HepG2 (cell line): ENCODE data around the gene LAMA1.

Experiments
- POLR2AphosphoS5 ChIP-seq: IDR thresholded peaks from 2 replicates; pipeline ENCODE4 v1.6.1; 2012; ENCODE audit warnings: low read depth, low read length
- SP140L ChIP-seq: sonication (generic); formaldehyde crosslinking; IDR thresholded peaks from 2 replicates; pipeline ENCODE4 v1.4.0; 2020; ENCODE audit warnings: missing genetic modification reagents, borderline replicate concordance
- STAT5B ChIP-seq: sonication (generic); formaldehyde crosslinking; IDR thresholded peaks from 2 replicates; pipeline ENCODE4 v1.4.0; 2020; ENCODE audit warnings: missing genetic modification reagents
- ZNF274 ChIP-seq: sonication (generic); formaldehyde crosslinking; IDR thresholded peaks from 2 replicates; pipeline ENCODE4 v1.5.1; 2020; ENCODE audit warnings: mild to moderate bottlenecking, missing genetic modification reagents

DNA sequence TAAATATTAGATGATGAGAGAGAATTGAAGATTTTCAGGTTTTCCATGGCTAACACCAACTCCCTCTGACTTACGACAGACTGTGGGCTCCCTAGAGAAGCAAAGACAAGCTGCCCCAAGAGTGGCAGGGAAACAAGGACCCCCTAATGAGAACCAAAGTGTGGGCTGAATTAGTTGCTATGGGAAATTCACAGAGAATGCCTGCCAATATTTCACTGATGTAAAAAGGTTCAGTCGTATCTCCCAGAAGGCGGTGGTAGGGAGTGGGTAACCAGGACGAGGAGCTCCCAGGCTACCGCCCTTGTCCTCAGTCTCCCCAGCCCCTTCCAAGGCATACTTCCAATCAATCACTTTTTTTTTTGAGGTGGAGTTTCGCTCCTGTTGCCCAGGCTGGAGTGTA is 113.6 kb downstream of the LAMA1 start:
- TF ChIP-seq ZNF274 (CRISPR knock-in tag) (no peak), STAT5B (no peak), SP140L (CRISPR knock-in tag) (no peak), POLR2AphosphoS5 (no peak)
